ENCODE data around the gene BRAF. TPM values are rescaled to one million over a fixed set of nuclear protein-coding genes. Genes with fewer than 3 reads are reported as not detected.
"Not testable (repeated sequence)": the region's sequence is repeated elsewhere in the genome, so short reads cannot be mapped to it uniquely, and the experiment has no call there.

BRAF gene
- polyA plus RNA-seq, 1 donor, result 25.7 TPM

DNA sequence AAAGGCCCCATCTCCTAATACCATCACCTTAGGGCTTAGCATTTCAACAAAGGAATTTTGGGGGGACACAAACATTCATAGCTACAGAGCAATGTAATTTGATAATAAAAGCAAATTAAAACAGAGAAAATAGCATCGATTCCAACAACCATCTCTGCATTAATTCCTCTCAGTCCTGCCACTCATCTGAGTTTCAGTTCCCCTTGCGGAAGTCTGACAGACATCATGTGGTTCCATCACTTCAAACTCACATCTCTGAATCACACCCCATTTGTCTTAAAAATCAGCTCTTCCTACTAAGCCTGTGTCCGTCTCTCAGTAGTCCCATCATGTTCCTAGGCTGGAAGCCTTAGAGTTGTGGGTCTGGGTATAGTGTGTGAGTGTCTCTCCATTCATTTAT is 248.4 kb downstream of the BRAF start:
- H3K27ac ChIP-seq (ENCODE audit: low read length), result no peak overlapping the region
- H3K36me3 ChIP-seq (ENCODE audit: control insufficient read depth, insufficient read depth, low read length), result peaks cover 19% of the 10 kb centered on the region
- no CpG with 5 or more reads among the region's 3 CpGs for WGBS (ENCODE audit: insufficient coverage, low lambda C conversion rate)
- DNase-seq, result no peak
- H3K9me3 ChIP-seq (ENCODE audit: control insufficient read depth, low read depth, low read length), result no peaks in the 10 kb centered on the region
- no peaks in the 10 kb centered on the region for H3K27me3 ChIP-seq (ENCODE audit: control insufficient read depth, insufficient read depth, low read length)
- H3K4me3 ChIP-seq (ENCODE audit: low read length), result no peak overlapping the region
- H3K4me1 ChIP-seq (ENCODE audit: control insufficient read depth, insufficient read depth, low read length), result peaks cover 11% of the 10 kb centered on the region

- DNase-seq, result no peak
- WGBS (ENCODE audit: insufficient coverage, low lambda C conversion rate), result no CpG with 5 or more reads among the region's 4 CpGs
- Histone ChIP-seq H3K9me3 (ENCODE audit: control insufficient read depth, low read depth, low read length) (no peaks in the 10 kb centered on the region), H3K36me3 (ENCODE audit: control insufficient read depth, insufficient read depth, low read length) (peaks cover 15% of the 10 kb centered on the region), H3K27me3 (ENCODE audit: control insufficient read depth, insufficient read depth, low read length) (no peaks in the 10 kb centered on the region), H3K4me3 (ENCODE audit: low read length) (no peak overlapping the region), H3K27ac (ENCODE audit: low read length) (no peak overlapping the region), H3K4me1 (ENCODE audit: control insufficient read depth, insufficient read depth, low read length) (peaks cover 11% of the 10 kb centered on the region)
These were observed 249.0 kb downstream of the BRAF start for GRCh38 chr7:140675726-140676125.

DNA sequence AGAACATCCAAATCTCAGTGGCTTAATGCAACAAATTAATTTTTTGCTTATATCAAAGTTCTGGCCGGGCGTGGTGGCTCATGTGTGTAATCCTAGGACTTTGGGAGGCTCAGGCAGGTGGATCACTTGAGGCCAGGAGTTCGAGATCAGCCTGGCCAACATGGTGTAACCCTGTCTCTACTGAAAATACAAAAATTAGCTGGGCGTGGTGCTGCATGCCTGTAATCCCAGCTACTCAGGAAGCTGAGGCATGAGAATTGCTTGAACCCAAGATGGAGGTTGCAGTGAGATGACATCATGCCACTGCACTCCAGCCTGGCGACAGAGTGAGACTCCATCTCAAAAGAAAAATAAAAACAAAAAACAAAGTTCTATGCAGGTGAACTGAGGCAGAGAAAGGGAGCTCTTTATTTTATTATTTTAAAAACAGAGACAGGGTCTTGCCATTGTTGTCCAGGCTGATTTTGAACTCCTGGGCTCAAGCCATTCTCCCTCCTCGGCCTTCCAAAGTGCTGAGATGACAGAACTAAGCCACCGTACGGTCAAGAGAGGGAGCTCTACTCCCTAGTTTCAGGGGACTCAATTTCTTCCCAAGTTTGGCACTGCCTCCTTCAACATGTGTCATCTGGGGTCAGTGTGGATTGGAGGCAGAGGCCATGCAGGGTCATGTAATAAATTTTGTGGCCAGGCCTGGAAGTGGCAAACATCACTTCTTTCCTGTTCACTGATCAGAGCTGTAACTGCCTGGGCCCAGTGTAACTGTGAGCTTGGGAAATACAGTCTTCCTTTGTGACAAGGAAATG is 249.6 kb downstream of the BRAF start:
- Histone ChIP-seq H3K27me3 (ENCODE audit: control insufficient read depth, insufficient read depth, low read length) (no peaks in the 10 kb centered on the region), H3K4me1 (ENCODE audit: control insufficient read depth, insufficient read depth, low read length) (peaks cover 11% of the 10 kb centered on the region), H3K4me3 (ENCODE audit: low read length) (no peak overlapping the region), H3K36me3 (ENCODE audit: control insufficient read depth, insufficient read depth, low read length) (peaks cover 12% of the 10 kb centered on the region), H3K27ac (ENCODE audit: low read length) (no peak overlapping the region), H3K9me3 (ENCODE audit: control insufficient read depth, low read depth, low read length) (no peaks in the 10 kb centered on the region)
- WGBS (ENCODE audit: insufficient coverage, low lambda C conversion rate), result no CpG with 5 or more reads among the region's 8 CpGs
- DNase-seq, result peak in 1 of 2 donors; percentile 21

DNA sequence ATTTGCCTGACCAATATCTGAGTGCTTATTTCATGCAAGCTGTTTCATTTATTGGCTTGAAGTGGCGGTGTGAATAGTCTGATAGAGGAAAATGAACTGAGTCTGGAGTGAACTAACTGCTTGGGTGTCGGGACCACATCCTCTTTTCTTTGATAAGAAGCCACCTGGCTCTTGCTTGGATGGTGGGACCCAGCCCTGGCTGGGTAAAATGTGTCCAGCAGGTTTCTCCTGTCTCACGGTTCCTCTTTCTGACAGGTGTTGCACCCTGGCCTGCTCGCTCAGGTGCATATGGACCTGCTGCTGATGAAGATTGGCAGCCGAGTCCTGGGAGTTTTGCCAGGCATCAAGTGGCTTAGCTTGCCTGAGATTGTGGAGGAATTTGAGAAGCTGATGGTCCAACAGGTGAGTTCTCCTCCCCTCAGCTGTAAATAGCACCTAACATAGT is 250.4 kb downstream of the BRAF start:
- DNase-seq, result peak in 1 of 2 donors; percentile 14
- no peak overlapping the region for H3K4me3 ChIP-seq (ENCODE audit: low read length)
- peaks cover 8% of the 10 kb centered on the region for H3K36me3 ChIP-seq (ENCODE audit: control insufficient read depth, insufficient read depth, low read length)
- H3K9me3 ChIP-seq (ENCODE audit: control insufficient read depth, low read depth, low read length), result no peaks in the 10 kb centered on the region
- no peak overlapping the region for H3K27ac ChIP-seq (ENCODE audit: low read length)
- no CpG with 5 or more reads among the region's 5 CpGs for WGBS (ENCODE audit: insufficient coverage, low lambda C conversion rate)
- H3K27me3 ChIP-seq (ENCODE audit: control insufficient read depth, insufficient read depth, low read length), result no peaks in the 10 kb centered on the region
- H3K4me1 ChIP-seq (ENCODE audit: control insufficient read depth, insufficient read depth, low read length), result peaks cover 11% of the 10 kb centered on the region

- Histone ChIP-seq H3K4me3 (ENCODE audit: low read length) (peak overlapping the region; percentile 69), H3K36me3 (ENCODE audit: control insufficient read depth, insufficient read depth, low read length) (peaks cover 3% of the 10 kb centered on the region), H3K9me3 (ENCODE audit: control insufficient read depth, low read depth, low read length) (no peaks in the 10 kb centered on the region), H3K4me1 (ENCODE audit: control insufficient read depth, insufficient read depth, low read length) (peaks cover 11% of the 10 kb centered on the region), H3K27ac (ENCODE audit: low read length) (no peak overlapping the region), H3K27me3 (ENCODE audit: control insufficient read depth, insufficient read depth, low read length) (no peaks in the 10 kb centered on the region)
- no CpG with 5 or more reads among the region's 18 CpGs for WGBS (ENCODE audit: insufficient coverage, low lambda C conversion rate)
- DNase-seq, result no peak
These were observed 251.0 kb downstream of the BRAF start for GRCh38 chr7:140673774-140674155.

- Histone ChIP-seq H3K9me3 (ENCODE audit: control insufficient read depth, low read depth, low read length) (no peaks in the 10 kb centered on the region), H3K27ac (ENCODE audit: low read length) (peak overlapping the region; percentile 42), H3K4me3 (ENCODE audit: low read length) (peak overlapping the region; percentile 69), H3K36me3 (ENCODE audit: control insufficient read depth, insufficient read depth, low read length) (peaks cover 3% of the 10 kb centered on the region), H3K27me3 (ENCODE audit: control insufficient read depth, insufficient read depth, low read length) (no peaks in the 10 kb centered on the region), H3K4me1 (ENCODE audit: control insufficient read depth, insufficient read depth, low read length) (peaks cover 11% of the 10 kb centered on the region)
- WGBS (ENCODE audit: insufficient coverage, low lambda C conversion rate), result 0% methylated on average over 1 of the region's 72 CpGs
- peak in 1 of 2 donors; percentile 82 for DNase-seq
These were observed 251.5 kb downstream of the BRAF start for GRCh38 chr7:140673063-140673773.

DNA sequence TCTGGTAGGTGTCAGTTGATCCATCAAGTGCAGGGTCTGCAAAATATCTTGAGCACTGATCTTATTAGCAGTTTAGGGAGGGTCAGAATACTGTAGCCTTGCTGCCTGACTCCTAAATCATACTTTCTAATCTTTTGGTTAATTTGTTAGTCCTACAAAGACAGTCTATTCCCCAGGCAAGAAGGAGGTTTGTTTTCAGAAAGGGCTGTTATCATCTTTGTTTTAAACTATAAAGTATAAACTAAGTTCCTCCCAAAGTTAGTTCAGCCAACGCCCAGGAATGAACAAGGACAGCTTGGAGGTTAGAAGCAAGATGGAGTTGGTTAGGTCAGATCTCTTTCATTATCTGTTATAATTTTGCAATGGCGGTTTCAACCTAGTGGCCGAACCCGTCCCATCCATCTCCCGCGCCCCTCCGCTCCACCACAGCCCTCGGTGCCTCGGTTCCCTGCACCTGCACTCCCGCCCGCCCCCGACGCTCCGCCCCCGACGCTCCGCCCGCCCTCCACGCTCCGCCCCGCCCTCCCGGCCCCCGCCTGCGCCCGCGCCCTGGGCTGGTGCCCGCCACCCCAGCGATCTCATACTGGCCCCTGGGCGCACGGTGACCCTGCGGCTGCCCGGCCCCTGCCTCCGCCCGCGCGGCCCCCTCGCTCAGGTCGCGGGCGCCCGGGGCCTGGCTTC is 252.2 kb downstream of the BRAF start, which contains the start of gene ADCK2:
ADCK2 (plus strand) TSS at position 564 of the 681 bp plus-strand sequence. CDS start 386 bp downstream, outside the sequence.
- Histone ChIP-seq H3K9me3 (ENCODE audit: control insufficient read depth, low read depth, low read length) (no peaks in the 10 kb centered on the region), H3K4me3 (ENCODE audit: low read length) (peak within 1 kb of the TSS; percentile 69), H3K36me3 (ENCODE audit: control insufficient read depth, insufficient read depth, low read length) (no peaks in the 10 kb centered on the region), H3K27ac (ENCODE audit: low read length) (peak within 1 kb of the TSS; percentile 42), H3K4me1 (ENCODE audit: control insufficient read depth, insufficient read depth, low read length) (peaks cover 11% of the 10 kb centered on the region), H3K27me3 (ENCODE audit: control insufficient read depth, insufficient read depth, low read length) (no peaks in the 10 kb centered on the region)
- 0% methylated on average over 1 of the region's 41 CpGs for WGBS (ENCODE audit: insufficient coverage, low lambda C conversion rate)
- no peak for DNase-seq

GRCh38 chr7:140671966-140672365 is 252.8 kb downstream of the BRAF start:
- H3K4me1 ChIP-seq (ENCODE audit: control insufficient read depth, insufficient read depth, low read length), result peaks cover 11% of the 10 kb centered on the region
- H3K9me3 ChIP-seq (ENCODE audit: control insufficient read depth, low read depth, low read length), result no peaks in the 10 kb centered on the region
- H3K27ac ChIP-seq (ENCODE audit: low read length), result no peak overlapping the region
- no peak for DNase-seq
- WGBS (ENCODE audit: insufficient coverage, low lambda C conversion rate), result no CpG with 5 or more reads among the region's 15 CpGs
- H3K4me3 ChIP-seq (ENCODE audit: low read length), result no peak overlapping the region
- H3K27me3 ChIP-seq (ENCODE audit: control insufficient read depth, insufficient read depth, low read length), result no peaks in the 10 kb centered on the region
- no peaks in the 10 kb centered on the region for H3K36me3 ChIP-seq (ENCODE audit: control insufficient read depth, insufficient read depth, low read length)

- no peak for DNase-seq
- Histone ChIP-seq H3K36me3 (ENCODE audit: control insufficient read depth, insufficient read depth, low read length) (no peaks in the 10 kb centered on the region), H3K9me3 (ENCODE audit: control insufficient read depth, low read depth, low read length) (no peaks in the 10 kb centered on the region), H3K27me3 (ENCODE audit: control insufficient read depth, insufficient read depth, low read length) (no peaks in the 10 kb centered on the region), H3K27ac (ENCODE audit: low read length) (no peak overlapping the region), H3K4me1 (ENCODE audit: control insufficient read depth, insufficient read depth, low read length) (peaks cover 11% of the 10 kb centered on the region), H3K4me3 (ENCODE audit: low read length) (no peak overlapping the region)
- WGBS (ENCODE audit: insufficient coverage, low lambda C conversion rate), result no CpG with 5 or more reads among the region's 4 CpGs
These were observed 254.3 kb downstream of the BRAF start for GRCh38 chr7:140670343-140670935.

DNA sequence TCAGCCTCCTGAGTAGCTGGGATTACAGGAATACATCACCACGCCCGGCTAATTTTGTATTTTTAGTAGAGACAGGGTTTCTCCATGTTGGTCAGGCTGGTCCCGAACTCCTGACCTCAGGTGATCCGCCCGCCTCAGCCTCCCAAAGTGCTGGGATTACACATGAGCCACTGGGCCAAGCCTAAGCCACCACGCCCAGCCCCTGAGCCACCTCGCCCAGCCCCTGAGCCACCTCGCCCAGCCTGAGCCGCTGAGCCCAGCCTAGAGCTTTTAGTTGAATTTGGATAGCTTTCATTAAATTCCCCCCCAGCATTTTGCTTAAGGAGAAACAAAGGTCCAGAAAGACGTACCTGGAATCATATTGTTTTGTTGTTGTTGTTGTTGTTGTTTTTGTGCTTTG is 254.9 kb downstream of the BRAF start:
- DNase-seq; H3K36me3 ChIP-seq (ENCODE audit: control insufficient read depth, insufficient read depth, low read length); H3K27ac ChIP-seq (ENCODE audit: low read length); H3K4me3 ChIP-seq (ENCODE audit: low read length); H3K9me3 ChIP-seq (ENCODE audit: control insufficient read depth, low read depth, low read length); H3K27me3 ChIP-seq (ENCODE audit: control insufficient read depth, insufficient read depth, low read length): not testable (repeated sequence)
- WGBS (ENCODE audit: insufficient coverage, low lambda C conversion rate), result 100% methylated on average over 1 of the region's 10 CpGs
- H3K4me1 ChIP-seq (ENCODE audit: control insufficient read depth, insufficient read depth, low read length), result peaks cover 11% of the 10 kb centered on the region

Measured in large intestine (tissue), 3 donors.